Urothelium cell line (cell line): ENCODE data around the gene NOTCH1.

Experiments
- DNase-seq: peaks from one replicate; pipeline ENCODE4 v3.0.0; 2011; ENCODE audit warnings: low spot score, mixed read lengths
- FAIRE-seq: peaks from 2 replicates; lab custom pipeline; 2011; peaks lifted over from hg19 to GRCh38; lab: Jason Lieb, UNC

The NOTCH1 gene

DNA sequence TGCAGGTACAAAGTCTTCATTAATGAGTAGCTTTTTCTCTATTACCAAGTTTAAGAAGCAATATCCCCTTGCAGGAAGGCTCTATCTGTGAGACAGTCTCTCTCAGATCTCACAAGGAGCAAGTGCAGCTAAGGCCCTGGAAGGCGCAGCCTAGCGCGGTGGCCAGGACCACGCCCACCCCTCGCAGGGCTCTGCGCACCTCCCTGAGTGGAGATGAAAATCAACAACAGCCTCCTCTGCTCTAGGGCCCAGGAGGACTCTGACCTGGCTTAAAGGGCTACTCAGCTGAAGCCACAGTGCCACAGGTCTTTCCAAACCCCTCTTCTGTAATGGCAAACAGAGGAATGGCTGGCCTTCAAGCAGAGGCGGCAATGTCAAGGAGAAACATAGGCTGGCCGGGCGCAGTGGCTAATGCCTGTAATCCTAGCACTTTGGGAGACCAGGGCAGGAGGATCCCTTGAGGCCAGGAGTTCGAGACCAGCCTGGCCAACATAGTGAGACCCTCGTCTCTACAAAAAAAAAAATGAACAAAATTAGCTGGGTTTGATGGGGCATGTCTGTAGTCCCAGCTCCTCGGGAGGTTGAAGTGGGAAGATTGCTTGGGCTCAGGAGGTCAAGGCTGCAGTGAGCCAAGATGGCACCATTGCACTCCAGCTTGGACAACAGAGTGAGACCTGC is 74.9 kb downstream of the NOTCH1 start:
- FAIRE-seq (no peak), DNase-seq (no peak)

DNA sequence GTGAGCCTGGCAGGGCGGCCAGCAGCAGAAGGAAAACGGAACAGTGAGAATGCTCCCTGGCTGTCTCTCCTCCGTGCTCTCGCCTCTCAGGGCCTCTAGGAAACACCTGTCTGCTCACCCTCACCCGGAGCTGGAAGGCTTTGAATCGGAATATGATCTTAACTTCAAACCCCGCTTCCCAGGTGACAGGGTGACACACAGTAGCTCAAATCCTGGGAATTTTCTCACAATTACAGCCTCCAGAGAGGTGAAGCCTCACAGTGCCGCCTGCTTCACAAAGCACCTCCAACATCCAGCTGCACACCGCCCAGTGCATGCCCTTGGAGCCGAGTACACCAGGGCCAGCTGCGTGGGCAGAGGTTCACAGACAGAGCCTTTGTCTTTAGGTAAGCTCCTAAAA is 75.5 kb downstream of the NOTCH1 start:
- FAIRE-seq, result no peak

DNA sequence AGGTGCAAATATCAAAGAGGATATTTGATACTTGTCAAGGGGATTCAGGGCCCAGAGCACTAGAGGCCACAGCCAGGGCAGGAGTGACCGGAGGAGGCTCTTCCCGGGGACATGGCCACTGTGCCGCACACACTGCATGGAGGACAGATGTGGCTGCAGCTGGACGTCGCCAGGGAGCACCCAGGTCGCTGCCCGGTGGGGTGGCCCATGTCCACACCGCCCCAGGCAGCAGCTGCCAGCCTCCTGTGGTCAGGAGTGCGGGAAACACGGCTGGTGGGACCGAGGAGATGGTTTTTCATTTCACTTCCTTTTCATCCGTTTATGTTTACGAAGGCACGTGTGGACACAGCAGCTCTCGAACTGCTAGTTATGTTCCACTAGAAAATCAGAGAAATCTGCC is 78.1 kb downstream of the NOTCH1 start:
- DNase-seq (no peak), FAIRE-seq (no peak)

More for the DNA sequence above, 75.5 kb downstream of the NOTCH1 start:
- no peak for DNase-seq

- DNase-seq, result no peak
- FAIRE-seq, result no peak
Measured at GRCh38 chr9:136466155-136466541, 79.7 kb downstream of the NOTCH1 start.

DNA sequence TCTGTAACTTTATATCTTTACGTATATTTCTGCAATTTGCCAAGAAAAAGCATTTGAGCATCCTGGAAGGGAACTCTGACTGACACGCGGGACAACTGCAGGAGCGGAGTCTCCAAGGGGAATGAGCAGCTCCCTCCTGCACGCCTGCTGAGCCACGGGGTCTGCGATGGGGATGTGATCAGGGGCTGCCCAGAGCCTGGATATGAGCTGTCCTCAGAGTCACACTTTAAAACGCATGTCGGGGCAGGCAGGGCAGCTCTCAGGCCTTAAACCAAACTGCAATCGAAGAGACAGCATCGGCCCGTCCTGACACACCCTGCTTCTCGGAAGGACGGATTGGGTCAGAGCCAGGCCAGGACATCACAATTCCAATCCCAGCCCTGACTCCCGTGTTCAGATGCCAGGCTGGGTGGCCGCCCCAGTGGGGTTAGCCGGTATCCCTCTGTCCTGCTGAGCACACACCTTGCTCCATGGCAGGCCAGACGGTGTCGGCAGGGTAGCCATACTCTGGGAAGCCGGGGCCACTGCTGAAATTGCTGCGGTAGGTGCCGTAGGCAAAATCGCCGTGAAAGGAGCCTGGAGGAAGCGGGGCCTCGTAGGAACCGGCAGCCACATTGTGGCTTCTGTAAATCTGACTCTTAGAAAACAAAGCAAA is 80.2 kb downstream of the NOTCH1 start:
- DNase-seq (no peak), FAIRE-seq (no peak)

DNA sequence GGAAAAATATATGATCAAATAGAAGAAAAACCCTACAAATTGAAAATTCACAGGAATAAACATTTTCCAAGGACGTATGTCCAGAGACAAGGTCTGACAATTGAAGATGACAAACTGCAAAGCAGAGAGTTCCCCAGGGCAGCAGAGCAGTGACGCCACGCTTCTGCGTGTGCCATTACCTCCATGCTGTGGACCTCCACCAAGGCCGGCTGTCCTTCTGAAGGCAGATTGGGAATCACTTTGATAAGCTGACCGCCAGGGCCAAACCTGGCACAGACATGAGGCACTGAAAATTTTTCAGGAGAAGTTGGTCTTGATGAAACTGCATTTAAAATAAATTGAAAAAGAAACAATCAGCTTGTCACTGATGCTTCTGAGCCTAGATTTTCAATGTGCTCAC is 81.6 kb downstream of the NOTCH1 start:
- no peak for DNase-seq
- FAIRE-seq, result no peak

GRCh38 chr9:136463578-136463977 is 82.3 kb downstream of the NOTCH1 start:
- FAIRE-seq (no peak), DNase-seq (no peak)

DNA sequence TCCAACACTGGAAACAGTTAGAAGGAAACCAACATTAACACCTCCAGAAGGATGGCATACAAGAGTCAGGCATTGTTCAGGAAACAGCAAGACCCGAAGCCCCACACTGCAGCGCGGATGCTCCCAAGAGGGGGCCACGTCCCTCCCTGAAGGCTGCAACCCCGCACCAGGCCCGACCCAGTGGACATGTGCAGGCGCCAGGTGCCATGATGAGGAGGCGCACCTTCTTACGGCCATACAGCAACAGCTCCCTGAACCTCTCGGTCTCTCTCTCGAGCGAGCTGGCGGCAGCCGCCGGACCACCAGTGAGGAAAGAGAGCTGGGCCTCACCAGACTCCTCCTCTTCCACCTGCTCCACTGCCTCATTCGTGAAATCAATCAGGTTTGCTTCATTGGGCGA is 83.2 kb downstream of the NOTCH1 start:
- DNase-seq (no peak), FAIRE-seq (no peak)

DNA sequence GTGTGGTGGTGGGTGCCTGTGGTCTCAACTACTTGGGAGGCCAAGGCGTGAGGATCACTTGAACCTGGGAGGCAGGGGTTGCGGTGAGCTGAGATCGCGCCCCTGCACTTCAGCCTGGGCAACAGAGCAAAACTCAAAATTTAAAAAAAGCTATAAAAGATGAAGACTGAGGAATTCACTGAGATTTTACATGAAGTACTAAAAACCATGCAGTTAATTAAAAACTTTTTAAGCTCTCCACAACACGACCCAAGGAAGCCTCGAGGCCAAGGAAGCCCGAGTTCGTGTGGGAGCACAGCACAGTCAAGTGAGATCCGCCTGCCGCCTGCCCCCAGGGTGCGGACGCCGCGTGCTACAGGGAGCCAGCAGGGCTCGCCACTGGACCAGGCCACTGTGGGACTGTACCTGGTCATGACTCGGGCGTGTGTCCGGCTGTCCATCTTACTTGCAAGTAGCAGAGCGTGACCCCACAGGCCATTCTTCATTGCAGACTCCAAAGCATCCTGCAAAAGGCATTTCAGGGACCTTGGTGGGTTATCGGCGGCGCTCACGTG is 85.0 kb downstream of the NOTCH1 start:
- no peak for FAIRE-seq
- no peak for DNase-seq

DNA sequence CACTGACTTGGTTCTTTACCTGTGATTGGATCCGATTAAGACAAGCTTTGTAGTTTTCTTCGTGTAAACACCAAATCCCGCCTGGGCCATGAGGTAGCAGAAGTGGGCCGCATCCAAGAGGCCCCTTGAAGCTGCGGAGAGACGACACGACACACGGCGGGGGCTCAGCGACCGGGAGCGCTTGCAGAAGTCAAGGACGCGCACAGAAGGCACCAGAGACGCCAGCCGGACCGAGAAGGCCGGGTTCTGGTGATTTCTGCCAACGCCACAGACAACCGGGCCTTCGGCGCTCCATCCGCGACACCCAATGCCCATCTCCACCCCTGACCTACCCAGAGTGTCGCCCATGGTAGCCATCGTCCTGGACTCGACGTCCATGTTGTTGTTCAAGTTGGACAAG is 86.4 kb downstream of the NOTCH1 start:
- FAIRE-seq (no peak), DNase-seq (no peak)

GRCh38 chr9:136457326-136457725 is 88.5 kb downstream of the NOTCH1 start:
- DNase-seq (no peak), FAIRE-seq (no peak)

DNA sequence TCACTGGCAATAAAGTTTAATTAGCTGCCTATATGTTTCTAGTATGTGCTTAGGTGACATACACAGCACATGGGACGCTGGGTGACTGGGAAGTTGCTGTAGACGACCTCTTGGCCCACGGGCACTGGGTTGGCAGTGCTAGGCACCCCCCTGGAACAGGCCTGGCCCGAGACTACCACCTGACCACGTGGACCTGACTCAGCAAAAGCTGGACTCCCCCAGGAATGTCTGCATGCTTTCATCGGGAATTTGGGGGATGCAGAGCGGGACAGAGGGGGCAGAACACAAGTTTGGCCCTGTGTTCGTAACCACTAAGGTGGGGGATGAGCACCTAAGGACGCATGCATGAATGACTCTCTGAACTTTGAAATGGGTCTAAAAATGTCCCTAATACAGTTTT is 89.6 kb downstream of the NOTCH1 start:
- DNase-seq (no peak), FAIRE-seq (no peak)

GRCh38 chr9:136455043-136456002 is 90.5 kb downstream of the NOTCH1 start:
- no peak for FAIRE-seq
- no peak for DNase-seq

DNA sequence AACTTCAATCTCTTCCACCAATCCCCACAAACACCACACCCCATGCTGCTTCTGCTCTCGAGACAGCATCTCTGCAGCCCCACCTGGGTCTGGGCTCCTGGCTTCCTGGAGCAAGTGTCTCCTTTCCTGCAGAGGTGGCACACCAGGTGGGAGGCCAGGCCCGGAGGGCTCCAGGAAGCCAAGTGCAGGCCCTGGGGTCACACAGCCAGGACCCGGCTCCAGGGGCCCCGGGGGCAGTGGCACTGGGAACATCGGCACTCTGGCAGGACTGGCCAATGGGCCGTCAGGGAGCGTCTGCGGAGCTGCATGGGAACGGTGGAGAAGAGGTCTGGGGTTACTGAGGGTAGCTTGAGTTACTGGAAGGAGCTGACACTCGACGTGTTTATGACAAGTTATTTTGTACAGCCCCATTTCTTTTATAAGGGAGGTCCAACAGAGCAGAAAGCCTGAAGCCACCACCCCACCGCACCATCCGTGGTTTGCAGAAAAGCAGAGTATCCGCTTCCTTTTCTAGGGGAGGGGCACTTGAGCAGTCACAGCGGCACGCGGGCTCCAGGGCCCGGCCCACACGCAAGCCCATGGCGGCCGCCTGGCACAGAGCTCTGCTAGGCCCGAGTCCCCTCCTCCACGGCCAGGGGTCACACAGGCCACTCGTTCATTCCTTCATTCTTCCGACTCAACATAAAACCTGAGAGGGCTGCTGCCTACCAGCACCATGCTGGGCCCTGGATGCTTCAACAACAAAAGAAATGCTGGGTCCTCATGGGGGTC is 91.6 kb downstream of the NOTCH1 start:
- no peak for FAIRE-seq
- no peak for DNase-seq

- FAIRE-seq (no peak), DNase-seq (no peak)
Measured at GRCh38 chr9:136453326-136453725, 92.5 kb downstream of the NOTCH1 start.

DNA sequence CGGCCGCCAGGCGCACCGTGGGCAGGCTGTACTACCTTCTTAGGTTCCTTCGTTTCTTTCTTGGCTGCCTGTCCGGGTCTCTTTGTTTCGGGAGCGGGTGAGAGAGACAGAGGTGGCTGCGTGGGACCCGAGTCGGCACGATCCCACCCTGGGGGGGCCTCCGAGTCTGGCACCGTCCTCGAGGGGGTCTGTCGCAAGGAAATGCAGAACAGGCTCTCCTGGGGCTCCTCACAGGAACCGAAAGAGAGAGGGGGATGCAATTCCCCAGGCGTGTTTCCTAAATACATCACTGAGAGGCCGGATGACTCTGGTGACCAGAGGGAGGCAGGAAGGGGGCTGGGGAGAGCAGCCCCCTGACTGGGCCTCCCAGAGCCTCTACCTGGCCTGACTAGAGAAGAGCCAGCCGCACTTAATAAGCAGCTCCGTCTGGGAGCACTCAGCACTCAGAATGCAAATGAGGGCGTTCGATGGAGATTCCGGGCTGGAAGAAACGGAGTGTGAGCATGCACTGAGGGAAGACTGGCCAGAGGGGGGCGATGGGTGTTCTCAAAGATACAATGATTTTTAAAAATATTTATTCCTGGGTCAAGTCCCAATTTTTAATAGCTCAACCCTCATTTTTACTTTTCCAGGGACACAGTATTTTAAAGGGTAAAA is 94.5 kb downstream of the NOTCH1 start:
- no peak for DNase-seq
- FAIRE-seq, result no peak

- FAIRE-seq, result no peak
- DNase-seq, result no peak
Measured at GRCh38 chr9:136448655-136449054, 97.2 kb downstream of the NOTCH1 start.

DNA sequence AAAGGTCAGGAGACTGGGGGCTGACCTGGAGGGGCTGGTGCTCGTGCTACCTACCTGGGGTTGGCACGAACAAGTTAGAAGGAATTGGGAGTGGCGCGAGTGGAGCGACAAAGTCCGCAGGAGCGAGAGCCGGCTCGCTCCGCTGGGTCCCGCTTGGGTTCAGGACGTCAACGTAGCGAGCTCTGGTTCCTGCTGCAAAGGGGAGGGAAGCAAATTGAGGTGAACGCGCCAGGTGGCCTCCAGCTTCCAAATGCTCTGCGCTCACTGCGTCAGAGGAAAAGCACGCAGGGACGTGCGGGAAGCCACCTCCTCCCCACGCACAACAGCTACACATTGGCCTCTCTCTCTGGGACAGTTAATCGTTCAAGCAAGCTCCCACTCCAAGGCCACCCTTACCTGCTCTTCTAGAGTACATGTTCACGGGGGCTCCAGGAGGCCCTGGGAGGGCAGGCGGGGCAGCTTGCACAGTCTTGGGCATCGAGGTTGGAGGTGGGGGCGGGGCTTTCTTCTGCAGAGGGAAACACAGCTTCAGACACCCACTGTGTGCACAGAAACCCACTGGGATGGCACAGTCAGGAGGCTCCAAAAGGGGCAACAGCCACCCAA is 98.6 kb downstream of the NOTCH1 start:
- FAIRE-seq (no peak), DNase-seq (no peak)

DNA sequence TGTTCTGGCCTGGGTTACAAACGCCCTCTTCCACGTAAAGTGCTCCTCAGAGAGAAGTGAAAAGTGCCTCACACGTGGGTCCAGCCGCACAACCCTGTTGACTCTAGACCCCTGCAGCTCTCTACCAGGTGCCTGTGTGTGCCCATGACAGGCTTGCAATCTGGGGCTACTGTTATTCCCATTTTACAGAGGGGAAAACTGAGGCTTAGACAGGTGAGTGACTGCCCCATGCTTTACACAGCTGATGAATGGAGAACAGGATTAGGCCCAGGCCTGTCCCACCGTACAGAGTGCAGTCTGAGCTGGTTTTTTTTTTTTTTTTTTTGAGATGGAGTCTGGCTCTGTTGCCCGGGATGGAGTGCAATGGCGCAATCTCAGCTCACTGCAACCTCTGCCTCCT is 100.0 kb downstream of the NOTCH1 start:
- FAIRE-seq, result no peak
- no peak for DNase-seq
